ENCODE data around the gene CCDC86. TPM values are rescaled to one million over a fixed set of nuclear protein-coding genes. Genes with fewer than 3 reads are reported as not detected.

The CCDC86 gene
- total RNA-seq, 1 experiment from 2014 or later = 53.5 TPM

Other genes starting within 250 kb of the CCDC86 start
- not detected in 3 replicates for gene MS4A8, start 142.5 kb upstream of the CCDC86 start, total RNA-seq (2021)
- gene MS4A18, start 117.4 kb upstream of the CCDC86 start, total RNA-seq (2021) = not detected in 3 replicates
- gene MS4A15, start 85.2 kb upstream of the CCDC86 start, total RNA-seq (2021) = 0.09 to 0.41 TPM (median 0.39 TPM) in 3 replicates
- gene MS4A10, start 56.8 kb upstream of the CCDC86 start, total RNA-seq (2021) = not detected in 3 replicates
- gene PTGDR2, start 13.8 kb downstream of the CCDC86 start, total RNA-seq (2021) = 0.07 to 0.14 TPM (median 0.14 TPM) in 3 replicates
- not detected in 3 replicates for gene ZP1, start 25.4 kb downstream of the CCDC86 start, total RNA-seq (2021)
- gene PRPF19, start 64.5 kb downstream of the CCDC86 start, total RNA-seq (2021) = 103 to 116 TPM (median 105 TPM) in 3 replicates
- gene TMEM109, start 72.0 kb downstream of the CCDC86 start, total RNA-seq (2021) = 24.1 to 26.8 TPM (median 25.1 TPM) in 3 replicates
- gene TMEM132A, start 82.3 kb downstream of the CCDC86 start, total RNA-seq (2021) = 110 to 114 TPM (median 114 TPM) in 3 replicates
- gene SLC15A3, start 110.1 kb downstream of the CCDC86 start, total RNA-seq (2021) = 10.2 to 12.1 TPM (median 11.5 TPM) in 3 replicates
- gene CD6, start 129.6 kb downstream of the CCDC86 start, total RNA-seq (2021) = 0.53 to 1.0 TPM (median 0.73 TPM) in 3 replicates